ENCODE data around the gene SYT7.

The SYT7 gene

GRCh38 chr11:61497876-61498275 lies 83.0 kb downstream of the SYT7 start:
- TF ChIP-seq MAX (IDR thresholded peaks at IDR 0.05; ENCODE audit: low read depth, low read length) = no peak
- no peak for TF ChIP-seq MYC (IDR thresholded peaks at IDR 0.05; ENCODE audit: low read depth, low read length)
- no peak for TF ChIP-seq POLR2A (IDR thresholded peaks at IDR 0.05; ENCODE audit: extremely low read depth, insufficient read length)
- no peak for TF ChIP-seq CTCF (IDR thresholded peaks at IDR 0.05; ENCODE audit: low read depth, low read length)
- no peak overlapping the region for H3K4me3 ChIP-seq (ENCODE audit: low read depth, low read length)
- no peak for DNase-seq (ENCODE audit: low read depth)

GRCh38 chr11:61497473-61497872 lies 83.4 kb downstream of the SYT7 start:
- TF ChIP-seq MYC (IDR thresholded peaks at IDR 0.05; ENCODE audit: low read depth, low read length) = no peak
- TF ChIP-seq POLR2A (IDR thresholded peaks at IDR 0.05; ENCODE audit: extremely low read depth, insufficient read length) = no peak
- no peak for TF ChIP-seq CTCF (IDR thresholded peaks at IDR 0.05; ENCODE audit: low read depth, low read length)
- TF ChIP-seq MAX (IDR thresholded peaks at IDR 0.05; ENCODE audit: low read depth, low read length) = no peak
- DNase-seq (ENCODE audit: low read depth) = no peak
- no peak overlapping the region for H3K4me3 ChIP-seq (ENCODE audit: low read depth, low read length)

GRCh38 chr11:61496602-61497400 lies 84.1 kb downstream of the SYT7 start:
- TF ChIP-seq POLR2A (IDR thresholded peaks at IDR 0.05; ENCODE audit: extremely low read depth, insufficient read length) (no peak), CTCF (IDR thresholded peaks at IDR 0.05; ENCODE audit: low read depth, low read length) (no peak), MYC (IDR thresholded peaks at IDR 0.05; ENCODE audit: low read depth, low read length) (no peak), MAX (IDR thresholded peaks at IDR 0.05; ENCODE audit: low read depth, low read length) (no peak)

GRCh38 chr11:61495801-61496601 lies 84.9 kb downstream of the SYT7 start:
- DNase-seq (ENCODE audit: low read depth) = no peak
- no peak for TF ChIP-seq CTCF (IDR thresholded peaks at IDR 0.05; ENCODE audit: low read depth, low read length)
- no peak overlapping the region for H3K4me3 ChIP-seq (ENCODE audit: low read depth, low read length)

More at GRCh38 chr11:61496602-61497400, 84.1 kb downstream of the SYT7 start:
- DNase-seq (ENCODE audit: low read depth) = no peak
- H3K4me3 ChIP-seq (ENCODE audit: low read depth, low read length) = no peak overlapping the region

- H3K4me3 ChIP-seq (ENCODE audit: low read depth, low read length) = no peak overlapping the region
- no peak for TF ChIP-seq MAX (IDR thresholded peaks at IDR 0.05; ENCODE audit: low read depth, low read length)
- TF ChIP-seq MYC (IDR thresholded peaks at IDR 0.05; ENCODE audit: low read depth, low read length) = no peak
- no peak for TF ChIP-seq POLR2A (IDR thresholded peaks at IDR 0.05; ENCODE audit: extremely low read depth, insufficient read length)
- TF ChIP-seq CTCF (IDR thresholded peaks at IDR 0.05; ENCODE audit: low read depth, low read length) = no peak
- no peak for DNase-seq (ENCODE audit: low read depth)
Measured at GRCh38 chr11:61494381-61494961, 86.4 kb downstream of the SYT7 start.

Data from NB4 (cell line).